ENCODE measurements around the gene BASP1. TPM values are rescaled to one million over a fixed set of nuclear protein-coding genes. Genes with fewer than 3 reads are reported as not detected.

BASP1 gene
- total and polyA plus RNA-seq, 10 of the 15 experiments (the other 5 are each of a cell fraction or from before 2014, with no cell fraction given): 27.3 to 190 (median 102) TPM

DNA sequence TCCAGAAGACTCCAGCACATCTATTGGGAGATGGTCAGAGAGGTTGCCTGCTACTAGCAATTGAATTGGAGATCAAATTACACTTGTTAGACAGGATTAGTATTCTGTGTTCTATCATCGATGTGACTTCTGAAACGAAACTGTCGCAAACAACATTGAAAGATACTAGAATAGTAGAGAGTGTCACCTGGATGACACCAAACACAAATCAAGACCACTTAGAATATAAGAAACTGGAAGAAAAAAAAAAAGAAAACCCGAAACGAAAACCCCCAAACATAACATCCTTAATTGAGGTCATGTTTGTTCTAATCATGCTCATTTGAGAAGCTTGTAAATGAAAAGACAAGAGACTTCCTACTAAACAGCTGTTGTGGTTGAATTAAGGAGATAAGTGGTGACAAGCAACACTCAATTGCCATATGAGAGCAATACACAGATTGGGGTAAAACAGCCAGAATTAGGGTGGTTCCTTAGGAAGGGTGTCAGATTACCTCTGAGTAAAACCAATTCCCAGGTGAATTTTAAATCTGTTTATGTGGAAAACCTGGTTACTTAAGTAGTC is 97.6 kb downstream of the BASP1 start (continued):
- TF ChIP-seq, protein P1, sequence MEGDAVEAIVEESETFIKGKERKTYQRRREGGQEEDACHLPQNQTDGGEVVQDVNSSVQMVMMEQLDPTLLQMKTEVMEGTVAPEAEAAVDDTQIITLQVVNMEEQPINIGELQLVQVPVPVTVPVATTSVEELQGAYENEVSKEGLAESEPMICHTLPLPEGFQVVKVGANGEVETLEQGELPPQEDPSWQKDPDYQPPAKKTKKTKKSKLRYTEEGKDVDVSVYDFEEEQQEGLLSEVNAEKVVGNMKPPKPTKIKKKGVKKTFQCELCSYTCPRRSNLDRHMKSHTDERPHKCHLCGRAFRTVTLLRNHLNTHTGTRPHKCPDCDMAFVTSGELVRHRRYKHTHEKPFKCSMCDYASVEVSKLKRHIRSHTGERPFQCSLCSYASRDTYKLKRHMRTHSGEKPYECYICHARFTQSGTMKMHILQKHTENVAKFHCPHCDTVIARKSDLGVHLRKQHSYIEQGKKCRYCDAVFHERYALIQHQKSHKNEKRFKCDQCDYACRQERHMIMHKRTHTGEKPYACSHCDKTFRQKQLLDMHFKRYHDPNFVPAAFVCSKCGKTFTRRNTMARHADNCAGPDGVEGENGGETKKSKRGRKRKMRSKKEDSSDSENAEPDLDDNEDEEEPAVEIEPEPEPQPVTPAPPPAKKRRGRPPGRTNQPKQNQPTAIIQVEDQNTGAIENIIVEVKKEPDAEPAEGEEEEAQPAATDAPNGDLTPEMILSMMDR (IDR thresholded peaks at IDR 0.05 in 2 of 3, conservative IDR thresholded peaks at IDR 0.05 in 1 of 3; ENCODE audit: control insufficient read depth in 2 of 3, extremely low read depth in 1 of 3, insufficient read depth in 1 of 3, low read depth in 3 of 3, low read length in 3 of 3): no peak
- TF ChIP-seq PAX5 (IDR thresholded peaks at IDR 0.05; ENCODE audit: borderline replicate concordance, low read depth, low read length): no peak
- TF ChIP-seq, protein P2, sequence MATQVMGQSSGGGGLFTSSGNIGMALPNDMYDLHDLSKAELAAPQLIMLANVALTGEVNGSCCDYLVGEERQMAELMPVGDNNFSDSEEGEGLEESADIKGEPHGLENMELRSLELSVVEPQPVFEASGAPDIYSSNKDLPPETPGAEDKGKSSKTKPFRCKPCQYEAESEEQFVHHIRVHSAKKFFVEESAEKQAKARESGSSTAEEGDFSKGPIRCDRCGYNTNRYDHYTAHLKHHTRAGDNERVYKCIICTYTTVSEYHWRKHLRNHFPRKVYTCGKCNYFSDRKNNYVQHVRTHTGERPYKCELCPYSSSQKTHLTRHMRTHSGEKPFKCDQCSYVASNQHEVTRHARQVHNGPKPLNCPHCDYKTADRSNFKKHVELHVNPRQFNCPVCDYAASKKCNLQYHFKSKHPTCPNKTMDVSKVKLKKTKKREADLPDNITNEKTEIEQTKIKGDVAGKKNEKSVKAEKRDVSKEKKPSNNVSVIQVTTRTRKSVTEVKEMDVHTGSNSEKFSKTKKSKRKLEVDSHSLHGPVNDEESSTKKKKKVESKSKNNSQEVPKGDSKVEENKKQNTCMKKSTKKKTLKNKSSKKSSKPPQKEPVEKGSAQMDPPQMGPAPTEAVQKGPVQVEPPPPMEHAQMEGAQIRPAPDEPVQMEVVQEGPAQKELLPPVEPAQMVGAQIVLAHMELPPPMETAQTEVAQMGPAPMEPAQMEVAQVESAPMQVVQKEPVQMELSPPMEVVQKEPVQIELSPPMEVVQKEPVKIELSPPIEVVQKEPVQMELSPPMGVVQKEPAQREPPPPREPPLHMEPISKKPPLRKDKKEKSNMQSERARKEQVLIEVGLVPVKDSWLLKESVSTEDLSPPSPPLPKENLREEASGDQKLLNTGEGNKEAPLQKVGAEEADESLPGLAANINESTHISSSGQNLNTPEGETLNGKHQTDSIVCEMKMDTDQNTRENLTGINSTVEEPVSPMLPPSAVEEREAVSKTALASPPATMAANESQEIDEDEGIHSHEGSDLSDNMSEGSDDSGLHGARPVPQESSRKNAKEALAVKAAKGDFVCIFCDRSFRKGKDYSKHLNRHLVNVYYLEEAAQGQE (IDR thresholded peaks at IDR 0.05; ENCODE audit: low read depth, low read length): no peak
- peak; percentile 79; the same call in 1 of the 2 replicates for TF ChIP-seq NBN (IDR thresholded peaks at IDR 0.05)
- TF ChIP-seq PAX8 (IDR thresholded peaks at IDR 0.05): no peak
- TF ChIP-seq MEF2B (IDR thresholded peaks at IDR 0.05; ENCODE audit: partially characterized antibody, poor library complexity, severe bottlenecking): peak; percentile 58
- TF ChIP-seq, protein P3, sequence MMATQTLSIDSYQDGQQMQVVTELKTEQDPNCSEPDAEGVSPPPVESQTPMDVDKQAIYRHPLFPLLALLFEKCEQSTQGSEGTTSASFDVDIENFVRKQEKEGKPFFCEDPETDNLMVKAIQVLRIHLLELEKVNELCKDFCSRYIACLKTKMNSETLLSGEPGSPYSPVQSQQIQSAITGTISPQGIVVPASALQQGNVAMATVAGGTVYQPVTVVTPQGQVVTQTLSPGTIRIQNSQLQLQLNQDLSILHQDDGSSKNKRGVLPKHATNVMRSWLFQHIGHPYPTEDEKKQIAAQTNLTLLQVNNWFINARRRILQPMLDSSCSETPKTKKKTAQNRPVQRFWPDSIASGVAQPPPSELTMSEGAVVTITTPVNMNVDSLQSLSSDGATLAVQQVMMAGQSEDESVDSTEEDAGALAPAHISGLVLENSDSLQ (IDR thresholded peaks at IDR 0.05): peak; percentile 65
- peak; percentile 43 to 52; a peak in 3 of 4 replicates for TF ChIP-seq BHLHE40 (IDR thresholded peaks at IDR 0.05; ENCODE audit: borderline replicate concordance in 1 of 2, low read depth in 2 of 2, low read length in 1 of 2)
- no peak for TF ChIP-seq KLF5 (IDR thresholded peaks at IDR 0.05; ENCODE audit: partially characterized antibody)
- no peak for TF ChIP-seq SMC3 (IDR thresholded peaks at IDR 0.05; ENCODE audit: borderline replicate concordance, low read length)
- TF ChIP-seq ETV6 (conservative IDR thresholded peaks at IDR 0.05 in 1 of 2, IDR thresholded peaks at IDR 0.05 in 1 of 2; ENCODE audit: borderline replicate concordance in 1 of 2, low read depth in 1 of 2): peak in 1 of 2 experiments; percentile 53; a peak in 1 of 4 replicates
- TF ChIP-seq, protein P4, sequence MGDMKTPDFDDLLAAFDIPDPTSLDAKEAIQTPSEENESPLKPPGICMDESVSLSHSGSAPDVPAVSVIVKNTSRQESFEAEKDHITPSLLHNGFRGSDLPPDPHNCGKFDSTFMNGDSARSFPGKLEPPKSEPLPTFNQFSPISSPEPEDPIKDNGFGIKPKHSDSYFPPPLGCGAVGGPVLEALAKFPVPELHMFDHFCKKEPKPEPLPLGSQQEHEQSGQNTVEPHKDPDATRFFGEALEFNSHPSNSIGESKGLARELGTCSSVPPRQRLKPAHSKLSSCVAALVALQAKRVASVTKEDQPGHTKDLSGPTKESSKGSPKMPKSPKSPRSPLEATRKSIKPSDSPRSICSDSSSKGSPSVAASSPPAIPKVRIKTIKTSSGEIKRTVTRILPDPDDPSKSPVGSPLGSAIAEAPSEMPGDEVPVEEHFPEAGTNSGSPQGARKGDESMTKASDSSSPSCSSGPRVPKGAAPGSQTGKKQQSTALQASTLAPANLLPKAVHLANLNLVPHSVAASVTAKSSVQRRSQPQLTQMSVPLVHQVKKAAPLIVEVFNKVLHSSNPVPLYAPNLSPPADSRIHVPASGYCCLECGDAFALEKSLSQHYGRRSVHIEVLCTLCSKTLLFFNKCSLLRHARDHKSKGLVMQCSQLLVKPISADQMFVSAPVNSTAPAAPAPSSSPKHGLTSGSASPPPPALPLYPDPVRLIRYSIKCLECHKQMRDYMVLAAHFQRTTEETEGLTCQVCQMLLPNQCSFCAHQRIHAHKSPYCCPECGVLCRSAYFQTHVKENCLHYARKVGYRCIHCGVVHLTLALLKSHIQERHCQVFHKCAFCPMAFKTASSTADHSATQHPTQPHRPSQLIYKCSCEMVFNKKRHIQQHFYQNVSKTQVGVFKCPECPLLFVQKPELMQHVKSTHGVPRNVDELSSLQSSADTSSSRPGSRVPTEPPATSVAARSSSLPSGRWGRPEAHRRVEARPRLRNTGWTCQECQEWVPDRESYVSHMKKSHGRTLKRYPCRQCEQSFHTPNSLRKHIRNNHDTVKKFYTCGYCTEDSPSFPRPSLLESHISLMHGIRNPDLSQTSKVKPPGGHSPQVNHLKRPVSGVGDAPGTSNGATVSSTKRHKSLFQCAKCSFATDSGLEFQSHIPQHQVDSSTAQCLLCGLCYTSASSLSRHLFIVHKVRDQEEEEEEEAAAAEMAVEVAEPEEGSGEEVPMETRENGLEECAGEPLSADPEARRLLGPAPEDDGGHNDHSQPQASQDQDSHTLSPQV (IDR thresholded peaks at IDR 0.05): no peak
- TF ChIP-seq RFX5 (IDR thresholded peaks at IDR 0.05; ENCODE audit: low read depth, low read length): no peak
- no peak for TF ChIP-seq TCF7 (IDR thresholded peaks at IDR 0.05; ENCODE audit: borderline replicate concordance)
- TF ChIP-seq SIX5 (IDR thresholded peaks at IDR 0.05; ENCODE audit: low read depth, low read length, severe bottlenecking): no peak
- TF ChIP-seq JUND (IDR thresholded peaks at IDR 0.05; ENCODE audit: low read depth, low read length): no peak
- TF ChIP-seq YY1 (IDR thresholded peaks at IDR 0.05; ENCODE audit: low read depth, low read length): no peak
- no peak for TF ChIP-seq SUZ12 (IDR thresholded peaks at IDR 0.05; ENCODE audit: unreplicated experiment)
- TF ChIP-seq NR2C2 (IDR thresholded peaks at IDR 0.05; ENCODE audit: borderline replicate concordance, control insufficient read depth, insufficient read length, low read depth): no peak
